ENCODE results near the gene CEP85. TPM values are rescaled to one million over a fixed set of nuclear protein-coding genes. Genes with fewer than 3 reads are reported as not detected.
A peak's percentile ranks its signal among the peaks of the same experiment; 100 is the strongest.

CEP85 gene
- polyA plus RNA-seq, 3 donors = 8.2 to 32.5 (median 10.9) TPM

DNA sequence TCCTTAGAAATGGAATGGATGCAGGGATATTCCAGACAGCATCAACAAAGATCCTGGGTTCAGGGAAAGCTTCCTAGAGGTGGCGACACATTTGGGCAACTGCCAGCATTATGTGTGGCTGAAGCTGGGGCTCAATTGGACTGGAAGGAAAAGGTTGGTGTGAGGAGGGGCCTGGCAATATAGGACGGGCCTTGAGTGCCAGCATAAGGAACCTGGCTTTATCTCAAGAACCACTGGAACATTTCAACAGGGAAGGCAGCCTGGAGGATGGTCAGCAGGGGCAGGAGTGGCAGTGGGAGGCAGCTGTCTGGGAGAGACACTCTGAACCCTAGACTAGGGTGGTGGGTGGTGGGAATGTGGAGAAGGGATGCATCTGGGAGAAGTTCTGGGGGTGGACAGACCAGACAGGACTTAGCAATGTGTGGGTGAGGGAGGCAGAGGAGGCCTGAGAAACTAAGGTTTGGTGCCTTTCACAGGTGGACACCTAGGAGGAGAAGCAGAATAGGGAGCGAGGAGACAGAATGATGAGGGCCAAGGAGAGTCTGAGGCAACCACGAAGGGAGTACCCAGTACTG, 49.4 kb downstream of the CEP85 start:
- H3K27ac Mint-ChIP-seq = peak overlapping the region; percentile 96 to 100 (median 100)
- Histone ChIP-seq H3K9me3 (replicated peaks in 1 of 2; ENCODE audit: control insufficient read depth in 1 of 2, insufficient read depth in 1 of 2, low read length in 2 of 2) (no peaks in the 10 kb centered on the region), H2AFZ (ENCODE audit: insufficient read depth, low read depth, low read length, poor library complexity, severe bottlenecking) (no peak overlapping the region), H3K4me3 (replicated peaks in 1 of 3; ENCODE audit: low read depth in 2 of 3, low read length in 3 of 3) (peak overlapping the region in 1 of 3 experiments; percentile 93), H3K36me3 (replicated peaks in 1 of 2; ENCODE audit: control insufficient read depth in 1 of 2, insufficient read depth in 2 of 2, low read length in 2 of 2) (peaks cover 38 to 41% of the 10 kb centered on the region in 2 donors), H3K27me3 (ENCODE audit: control insufficient read depth in 2 of 2, insufficient read depth in 2 of 2, low read length in 2 of 2) (no peaks in the 10 kb centered on the region), H3K27ac (ENCODE audit: low read depth in 1 of 2, low read length in 2 of 2) (peak overlapping the region; percentile 99 to 100), H3K4me2 (replicated peaks; ENCODE audit: extremely low read depth, low read length, poor library complexity, severe bottlenecking) (peak overlapping the region; percentile 92), H3K4me1 (ENCODE audit: control insufficient read depth in 1 of 2, insufficient read depth in 2 of 2, low read length in 2 of 2) (peaks cover 93 to 94% of the 10 kb centered on the region in 2 donors), H3K9ac (ENCODE audit: insufficient read depth, low read length, poor library complexity, severe bottlenecking) (peak overlapping the region; percentile 70), H3K79me2 (ENCODE audit: insufficient read depth, low read length) (peaks cover 83% of the 10 kb centered on the region), H4K20me1 (ENCODE audit: insufficient read depth, low read length) (peaks cover 41% of the 10 kb centered on the region)
- intact Hi-C loops (cut with micrococcal nuclease) = no loop called here
- peaks cover 49 to 61% of the 10 kb centered on the region in 2 donors for H3K36me3 Mint-ChIP-seq
- no peak for DNase-seq
- 85% methylated on average over 3 of the region's 4 CpGs for WGBS (ENCODE audit: insufficient coverage)
- peaks cover 0 to 9% (median 4%) of the 10 kb centered on the region in 3 donors for H3K27me3 Mint-ChIP-seq (ENCODE audit: low read depth in 3 of 3)
- no peaks in the 10 kb centered on the region for H3K9me3 Mint-ChIP-seq
- no peak for TF ChIP-seq CTCF (IDR thresholded peaks at IDR 0.05)
- peaks cover 88% of the 10 kb centered on the region for H3K4me1 Mint-ChIP-seq
- peak overlapping the region in 1 of 2 donors; percentile 58 for H3K4me3 Mint-ChIP-seq

- Histone ChIP-seq H3K36me3 (replicated peaks in 1 of 2; ENCODE audit: control insufficient read depth in 1 of 2, insufficient read depth in 2 of 2, low read length in 2 of 2) (peaks cover 38 to 41% of the 10 kb centered on the region in 2 donors), H3K4me2 (replicated peaks; ENCODE audit: extremely low read depth, low read length, poor library complexity, severe bottlenecking) (peak overlapping the region; percentile 92), H4K20me1 (ENCODE audit: insufficient read depth, low read length) (peaks cover 41% of the 10 kb centered on the region), H3K4me1 (ENCODE audit: control insufficient read depth in 1 of 2, insufficient read depth in 2 of 2, low read length in 2 of 2) (peaks cover 93 to 94% of the 10 kb centered on the region in 2 donors), H3K27me3 (ENCODE audit: control insufficient read depth in 2 of 2, insufficient read depth in 2 of 2, low read length in 2 of 2) (no peaks in the 10 kb centered on the region), H3K79me2 (ENCODE audit: insufficient read depth, low read length) (peaks cover 81% of the 10 kb centered on the region), H3K9me3 (replicated peaks in 1 of 2; ENCODE audit: control insufficient read depth in 1 of 2, insufficient read depth in 1 of 2, low read length in 2 of 2) (no peaks in the 10 kb centered on the region), H3K9ac (ENCODE audit: insufficient read depth, low read length, poor library complexity, severe bottlenecking) (peak overlapping the region; percentile 70), H3K4me3 (replicated peaks in 1 of 3; ENCODE audit: low read depth in 2 of 3, low read length in 3 of 3) (peak overlapping the region in 1 of 3 experiments; percentile 41), H2AFZ (ENCODE audit: insufficient read depth, low read depth, low read length, poor library complexity, severe bottlenecking) (no peak overlapping the region), H3K27ac (ENCODE audit: low read depth in 1 of 2, low read length in 2 of 2) (peak overlapping the region; percentile 99 to 100)
- peaks cover 0 to 9% (median 4%) of the 10 kb centered on the region in 3 donors for H3K27me3 Mint-ChIP-seq (ENCODE audit: low read depth in 3 of 3)
- H3K36me3 Mint-ChIP-seq = peaks cover 47 to 58% of the 10 kb centered on the region in 2 donors
- peaks cover 88% of the 10 kb centered on the region for H3K4me1 Mint-ChIP-seq
- peak overlapping the region; percentile 70 to 86 for H3K4me3 Mint-ChIP-seq
- intact Hi-C loops (cut with micrococcal nuclease) = loop anchor here (1.0 to 2.0 kb wide), 2 partner anchors 8 to 37 kb away; no protein-coding TSS in a partner anchor
- no peaks in the 10 kb centered on the region for H3K9me3 Mint-ChIP-seq
- WGBS (ENCODE audit: insufficient coverage) = 88% methylated on average over 9 of the region's 12 CpGs
- peak overlapping the region; percentile 96 to 100 (median 100) for H3K27ac Mint-ChIP-seq
- TF ChIP-seq CTCF (IDR thresholded peaks at IDR 0.05) = no peak
- DNase-seq = peak in 1 of 3 donors; percentile 13
These were observed 50.0 kb downstream of the CEP85 start for GRCh38 chr1:26283871-26284596.

Data from CD14-positive monocyte (primary cell).